ENCODE results near the gene ADH1C. TPM values are rescaled to one million over a fixed set of nuclear protein-coding genes. Genes with fewer than 3 reads are reported as not detected.
A peak's percentile ranks its signal among the peaks of the same experiment; 100 is the strongest.

Gene ADH1C
- total and polyA plus RNA-seq, 2 experiments from 2014 or later: 4.4 to 13.7 TPM

- Histone ChIP-seq H3K9me3 (ENCODE audit: low read depth) (no peaks in the 10 kb centered on the region), H3K9me2 (replicated peaks; ENCODE audit: insufficient read depth) (no peaks in the 10 kb centered on the region), H3K4me3 (no peak overlapping the region), H3K27ac (no peak overlapping the region), H3K4me1 (ENCODE audit: insufficient read depth) (no peaks in the 10 kb centered on the region), H3K27me3 (no peaks in the 10 kb centered on the region), H3K36me3 (replicated peaks; ENCODE audit: insufficient read depth, low read depth) (no peaks in the 10 kb centered on the region), H4K20me1 (ENCODE audit: insufficient read depth, poor library complexity, severe bottlenecking) (no peaks in the 10 kb centered on the region), H3K79me2 (no peaks in the 10 kb centered on the region), H3K4me2 (no peak overlapping the region), H2AFZ (no peak overlapping the region)
- TF ChIP-seq EZH2 (IDR thresholded peaks at IDR 0.05; ENCODE audit: borderline replicate concordance) (no peak), EZH2phosphoT487 (IDR thresholded peaks at IDR 0.05; ENCODE audit: low read depth, severe bottlenecking, unreplicated experiment) (no peak), CTCF (IDR thresholded peaks at IDR 0.05; ENCODE audit: poor library complexity) (no peak)
- no peak for DNase-seq (ENCODE audit: low spot score)
- 85% methylated on average over 2 of the region's 2 CpGs for WGBS (ENCODE audit: low lambda C conversion rate, missing lambda C conversion rate)
These were observed 22.7 kb downstream of the ADH1C start for GRCh38 chr4:99329876-99330275.

GRCh38 chr4:99324979-99325378 lies 27.6 kb downstream of the ADH1C start:
- no peak overlapping the region for H3K27ac ChIP-seq
- no peaks in the 10 kb centered on the region for H3K9me2 ChIP-seq (replicated peaks; ENCODE audit: insufficient read depth)
- H3K4me1 ChIP-seq (ENCODE audit: insufficient read depth): no peaks in the 10 kb centered on the region
- no peaks in the 10 kb centered on the region for H4K20me1 ChIP-seq (ENCODE audit: insufficient read depth, poor library complexity, severe bottlenecking)
- no peaks in the 10 kb centered on the region for H3K36me3 ChIP-seq (replicated peaks; ENCODE audit: insufficient read depth, low read depth)
- DNase-seq (ENCODE audit: low spot score): peak; percentile 26
- no peak overlapping the region for H2AFZ ChIP-seq
- TF ChIP-seq EZH2phosphoT487 (IDR thresholded peaks at IDR 0.05; ENCODE audit: low read depth, severe bottlenecking, unreplicated experiment) (no peak), CTCF (IDR thresholded peaks at IDR 0.05; ENCODE audit: poor library complexity) (no peak), EZH2 (IDR thresholded peaks at IDR 0.05; ENCODE audit: borderline replicate concordance) (no peak)
- H3K79me2 ChIP-seq: no peaks in the 10 kb centered on the region
- H3K4me3 ChIP-seq: no peak overlapping the region
- H3K9me3 ChIP-seq (ENCODE audit: low read depth): no peaks in the 10 kb centered on the region
- WGBS (ENCODE audit: low lambda C conversion rate, missing lambda C conversion rate): 50% methylated on average over 3 of the region's 3 CpGs
- H3K4me2 ChIP-seq: no peak overlapping the region
- no peaks in the 10 kb centered on the region for H3K27me3 ChIP-seq

- 74% methylated on average over 1 of the region's 1 CpG for WGBS (ENCODE audit: low lambda C conversion rate, missing lambda C conversion rate)
- no peaks in the 10 kb centered on the region for H3K27me3 ChIP-seq
These were observed 28.2 kb downstream of the ADH1C start for GRCh38 chr4:99324361-99324760.

More at GRCh38 chr4:99324361-99324760, 28.2 kb downstream of the ADH1C start:
- H4K20me1 ChIP-seq (ENCODE audit: insufficient read depth, poor library complexity, severe bottlenecking): no peaks in the 10 kb centered on the region
- no peak overlapping the region for H3K4me3 ChIP-seq
- H3K4me2 ChIP-seq: no peak overlapping the region
- H3K9me2 ChIP-seq (replicated peaks; ENCODE audit: insufficient read depth): no peaks in the 10 kb centered on the region
- TF ChIP-seq EZH2 (IDR thresholded peaks at IDR 0.05; ENCODE audit: borderline replicate concordance): no peak
- no peak for TF ChIP-seq EZH2phosphoT487 (IDR thresholded peaks at IDR 0.05; ENCODE audit: low read depth, severe bottlenecking, unreplicated experiment)
- TF ChIP-seq CTCF (IDR thresholded peaks at IDR 0.05; ENCODE audit: poor library complexity): no peak
- no peaks in the 10 kb centered on the region for H3K4me1 ChIP-seq (ENCODE audit: insufficient read depth)
- no peak overlapping the region for H3K27ac ChIP-seq
- H3K9me3 ChIP-seq (ENCODE audit: low read depth): no peaks in the 10 kb centered on the region
- DNase-seq (ENCODE audit: low spot score): no peak
- no peaks in the 10 kb centered on the region for H3K36me3 ChIP-seq (replicated peaks; ENCODE audit: insufficient read depth, low read depth)
- H3K79me2 ChIP-seq: no peaks in the 10 kb centered on the region
- H2AFZ ChIP-seq: no peak overlapping the region
